Trophoblast cell (in vitro differentiated cells and primary cell): ENCODE results near the gene CFAP45.

ENCODE experiments used
- DNase-seq, 2 donors: peaks; one replicate each; pipeline ENCODE4 v3.0.0-alpha.2; 2016
- H2AFZ ChIP-seq: 2 replicates; pipeline ENCODE4 v1.6.1; 2013; ENCODE audit warnings: low read length, moderate library complexity, mild to moderate bottlenecking; ENCODE audit not compliant: insufficient read depth, poor library complexity
- H2AK5ac ChIP-seq: 2 replicates; pipeline ENCODE4 v1.6.1; 2013; ENCODE audit warnings: mild to moderate bottlenecking, low read length
- H2BK120ac ChIP-seq: 2 replicates; pipeline ENCODE4 v1.6.1; 2013; ENCODE audit warnings: low read length, mild to moderate bottlenecking, moderate library complexity; ENCODE audit not compliant: insufficient read depth, poor library complexity
- H2BK12ac ChIP-seq: 2 replicates; pipeline ENCODE4 v1.6.1; 2013; ENCODE audit warnings: mild to moderate bottlenecking, low read length, moderate library complexity
- H2BK5ac ChIP-seq: 2 replicates; pipeline ENCODE4 v1.6.1; 2013; ENCODE audit warnings: low read length, low read depth, moderate library complexity, mild to moderate bottlenecking; ENCODE audit not compliant: poor library complexity
- H3K14ac ChIP-seq: 2 replicates; pipeline ENCODE4 v1.6.1; 2013; ENCODE audit warnings: mild to moderate bottlenecking, low read length
- H3K18ac ChIP-seq: 2 replicates; pipeline ENCODE4 v1.6.1; 2013; ENCODE audit warnings: mild to moderate bottlenecking, low read length
- H3K23ac ChIP-seq: 2 replicates; pipeline ENCODE4 v1.6.1; 2013; ENCODE audit warnings: low read length
- H3K27ac ChIP-seq: 2 replicates; pipeline ENCODE4 v1.5.1; 2013; ENCODE audit warnings: low read depth, mild to moderate bottlenecking, inconsistent platforms, low read length, moderate library complexity
- H3K27me3 ChIP-seq: 2 replicates; pipeline ENCODE4 v1.6.1; 2013; ENCODE audit warnings: inconsistent platforms, mild to moderate bottlenecking, low read length, moderate library complexity; ENCODE audit not compliant: insufficient read depth
- H3K36me3 ChIP-seq, 2 experiments: 1 replicate in 1 of 2; 2 replicates in 1 of 2; pipeline ENCODE4 v1.6.1; 2013; ENCODE audit warnings: low read length in 2 of 2, mild to moderate bottlenecking in 2 of 2, moderate library complexity in 1 of 2; ENCODE audit not compliant: insufficient read depth in 2 of 2, control insufficient read depth in 1 of 2
- H3K4ac ChIP-seq: 2 replicates; pipeline ENCODE4 v1.6.1; 2013; ENCODE audit warnings: low read depth, mild to moderate bottlenecking, low read length, moderate library complexity
- H3K4me1 ChIP-seq, 2 experiments: 1 replicate in 1 of 2; 2 replicates in 1 of 2; pipeline ENCODE4 v1.6.1; 2013; ENCODE audit warnings: low read length in 2 of 2, mild to moderate bottlenecking in 2 of 2, moderate library complexity in 1 of 2; ENCODE audit not compliant: insufficient read depth in 2 of 2, control insufficient read depth in 1 of 2
- H3K4me2 ChIP-seq: 2 replicates; pipeline ENCODE4 v1.6.1; 2013; ENCODE audit warnings: inconsistent platforms, mild to moderate bottlenecking, low read length, moderate library complexity
- H3K4me3 ChIP-seq: 2 replicates; pipeline ENCODE4 v1.5.1; 2013; ENCODE audit warnings: mild to moderate bottlenecking, low read depth, low read length, inconsistent platforms
- H3K79me1 ChIP-seq: one replicate; pipeline ENCODE4 v1.6.1; 2013; ENCODE audit warnings: low read length
- H3K79me2 ChIP-seq: 2 replicates; pipeline ENCODE4 v1.6.1; 2013; ENCODE audit warnings: low read length, mild to moderate bottlenecking; ENCODE audit not compliant: control insufficient read depth, insufficient read depth, poor library complexity
- H3K9ac ChIP-seq: 2 replicates; pipeline ENCODE4 v1.6.1; 2013; ENCODE audit warnings: mild to moderate bottlenecking, low read length
- H3K9me3 ChIP-seq: 2 replicates; pipeline ENCODE4 v1.6.1; 2013; ENCODE audit warnings: low read depth, mild to moderate bottlenecking, control low read depth, inconsistent platforms, low read length; ENCODE audit not compliant: insufficient read depth
- H4K12ac ChIP-seq: 2 replicates; pipeline ENCODE4 v1.6.1; 2013; ENCODE audit warnings: low read depth, mild to moderate bottlenecking, low read length, moderate library complexity
- H4K8ac ChIP-seq: 2 replicates; pipeline ENCODE4 v1.6.1; 2013; ENCODE audit warnings: low read depth, mild to moderate bottlenecking, low read length, moderate library complexity
- H4K91ac ChIP-seq: one replicate; pipeline ENCODE4 v1.6.1; 2013; ENCODE audit warnings: low read depth, mild to moderate bottlenecking, low read length, moderate library complexity
- WGBS: extraction: QIAGEN DNeasy Blood & Tissue Kit; methylation state at CpG from one replicate; pipeline ENCODE4 v1.1.7; 2013; ENCODE audit warnings: missing lambda C conversion rate; ENCODE audit not compliant: insufficient read length, insufficient coverage; ENCODE audit errors: extremely low coverage; 5-methylcytosine and 5-hydroxymethylcytosine counted together

The CFAP45 gene

GRCh38 chr1:159854116-159854692 lies 45.8 kb downstream of the CFAP45 start:
- H3K23ac ChIP-seq = no peak overlapping the region
- H2AFZ ChIP-seq = peak overlapping the region; percentile 55
- H3K9me3 ChIP-seq = peaks cover 5% of the 10 kb centered on the region
- no peak overlapping the region for H3K14ac ChIP-seq
- DNase-seq = no peak
- H3K27ac ChIP-seq = no peak overlapping the region
- no peak overlapping the region for H2BK5ac ChIP-seq
- H2BK120ac ChIP-seq = no peak overlapping the region
- no peak overlapping the region for H4K8ac ChIP-seq
- H3K79me1 ChIP-seq = no peaks in the 10 kb centered on the region
- H3K18ac ChIP-seq = no peak overlapping the region
- H4K91ac ChIP-seq = no peak overlapping the region
- H3K4me1 ChIP-seq = peaks cover 8 to 9% of the 10 kb centered on the region in 2 experiments
- H3K9ac ChIP-seq = no peak overlapping the region
- H2AK5ac ChIP-seq = no peak overlapping the region
- H3K4ac ChIP-seq = no peak overlapping the region
- peak overlapping the region; percentile 83 for H3K4me2 ChIP-seq
- peak overlapping the region; percentile 67 for H3K4me3 ChIP-seq
- peaks cover 20% of the 10 kb centered on the region for H3K27me3 ChIP-seq
- no peak overlapping the region for H2BK12ac ChIP-seq
- no peak overlapping the region for H4K12ac ChIP-seq
- H3K36me3 ChIP-seq = no peaks in the 10 kb centered on the region
- no CpG with 5 or more reads among the region's 31 CpGs for WGBS
- no peaks in the 10 kb centered on the region for H3K79me2 ChIP-seq

DNA sequence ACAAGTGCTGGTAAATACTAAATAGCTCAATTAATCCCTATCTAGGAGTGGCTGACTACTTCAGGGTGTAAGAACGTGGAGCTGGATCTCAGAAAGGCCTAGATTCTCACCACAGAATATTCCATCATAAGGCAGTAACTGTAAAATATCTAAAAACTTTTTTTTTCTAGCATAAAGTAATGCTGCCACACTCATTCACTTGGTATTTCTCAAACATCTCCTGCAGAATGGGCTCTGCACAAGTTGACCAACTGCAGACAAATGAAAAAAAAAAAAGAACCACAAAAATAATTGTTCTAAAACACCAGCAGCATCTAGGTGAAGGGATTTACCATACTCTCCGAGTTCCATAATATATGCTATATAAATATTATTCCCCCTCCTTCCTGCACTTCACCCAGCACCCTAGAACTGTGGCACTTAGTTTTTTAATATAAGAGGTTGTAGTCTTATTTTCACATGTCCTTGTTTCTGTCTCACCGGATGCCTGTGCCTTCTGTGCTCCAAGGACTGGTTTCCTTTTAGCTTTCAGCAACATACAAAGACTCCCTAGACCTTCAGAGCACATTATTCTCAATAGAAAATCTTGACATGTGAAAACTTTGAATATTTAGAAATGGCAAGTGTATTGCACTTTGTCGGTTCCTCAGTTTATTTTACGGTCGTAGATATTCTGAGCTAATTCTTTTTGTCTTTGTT lies 46.4 kb downstream of the CFAP45 start:
- Histone ChIP-seq H3K18ac (no peak overlapping the region), H4K12ac (no peak overlapping the region), H3K4ac (no peak overlapping the region), H2BK12ac (no peak overlapping the region), H3K9ac (no peak overlapping the region), H3K27ac (no peak overlapping the region), H3K23ac (no peak overlapping the region), H3K79me1 (no peaks in the 10 kb centered on the region), H2AK5ac (no peak overlapping the region), H3K4me1 (peaks cover 8 to 9% of the 10 kb centered on the region in 2 experiments), H2AFZ (no peak overlapping the region), H2BK120ac (no peak overlapping the region), H3K79me2 (no peaks in the 10 kb centered on the region), H3K14ac (no peak overlapping the region), H4K91ac (no peak overlapping the region), H3K27me3 (peaks cover 20% of the 10 kb centered on the region), H3K36me3 (no peaks in the 10 kb centered on the region), H3K4me3 (no peak overlapping the region), H2BK5ac (no peak overlapping the region), H3K4me2 (peak overlapping the region; percentile 83), H3K9me3 (peaks cover 5% of the 10 kb centered on the region), H4K8ac (no peak overlapping the region)
- WGBS = no CpG with 5 or more reads among the region's 6 CpGs
- no peak for DNase-seq

GRCh38 chr1:159851407-159851806 lies 48.6 kb downstream of the CFAP45 start:
- no CpG with 5 or more reads among the region's 1 CpG for WGBS

GRCh38 chr1:159849626-159850366 lies 50.2 kb downstream of the CFAP45 start:
- H2BK5ac ChIP-seq = no peak overlapping the region
- no peak overlapping the region for H3K9ac ChIP-seq
- H3K23ac ChIP-seq = no peak overlapping the region
- no peak overlapping the region for H4K8ac ChIP-seq
- H3K79me2 ChIP-seq = no peaks in the 10 kb centered on the region
- H2BK12ac ChIP-seq = peak overlapping the region; percentile 80
- H3K14ac ChIP-seq = no peak overlapping the region
- H3K4me3 ChIP-seq = no peak overlapping the region
- no peak overlapping the region for H3K4ac ChIP-seq
- H3K4me2 ChIP-seq = no peak overlapping the region
- H3K27ac ChIP-seq = no peak overlapping the region
- peaks cover 8% of the 10 kb centered on the region for H3K27me3 ChIP-seq
- peak overlapping the region; percentile 52 for H4K91ac ChIP-seq
- no peak overlapping the region for H3K18ac ChIP-seq
- no peaks in the 10 kb centered on the region for H3K9me3 ChIP-seq
- H2BK120ac ChIP-seq = no peak overlapping the region
- DNase-seq = peak in 1 of 2 donors; percentile 50
- H2AK5ac ChIP-seq = no peak overlapping the region
- peaks cover 5% of the 10 kb centered on the region for H3K79me1 ChIP-seq
- H3K36me3 ChIP-seq = no peaks in the 10 kb centered on the region
- WGBS = no CpG with 5 or more reads among the region's 2 CpGs
- peak overlapping the region; percentile 45 for H2AFZ ChIP-seq
- no peak overlapping the region for H4K12ac ChIP-seq
- H3K4me1 ChIP-seq = peaks cover 18 to 27% of the 10 kb centered on the region in 2 experiments

More at GRCh38 chr1:159851407-159851806, 48.6 kb downstream of the CFAP45 start:
- Histone ChIP-seq H3K4me2 (no peak overlapping the region), H2BK120ac (no peak overlapping the region), H3K27me3 (peaks cover 20% of the 10 kb centered on the region), H2BK5ac (no peak overlapping the region), H3K4me1 (peaks cover 12 to 20% of the 10 kb centered on the region in 2 experiments), H4K8ac (no peak overlapping the region), H2AFZ (no peak overlapping the region), H3K14ac (no peak overlapping the region), H2BK12ac (no peak overlapping the region), H3K36me3 (no peaks in the 10 kb centered on the region), H3K79me2 (no peaks in the 10 kb centered on the region), H3K9me3 (peaks cover 3% of the 10 kb centered on the region), H2AK5ac (no peak overlapping the region), H3K4ac (no peak overlapping the region), H3K18ac (no peak overlapping the region), H3K4me3 (no peak overlapping the region), H3K23ac (no peak overlapping the region), H3K79me1 (peaks cover 5% of the 10 kb centered on the region), H4K91ac (no peak overlapping the region), H3K27ac (no peak overlapping the region), H3K9ac (no peak overlapping the region), H4K12ac (no peak overlapping the region)
- no peak for DNase-seq
